ENCODE data around the gene HLA-DRA.

DNA sequence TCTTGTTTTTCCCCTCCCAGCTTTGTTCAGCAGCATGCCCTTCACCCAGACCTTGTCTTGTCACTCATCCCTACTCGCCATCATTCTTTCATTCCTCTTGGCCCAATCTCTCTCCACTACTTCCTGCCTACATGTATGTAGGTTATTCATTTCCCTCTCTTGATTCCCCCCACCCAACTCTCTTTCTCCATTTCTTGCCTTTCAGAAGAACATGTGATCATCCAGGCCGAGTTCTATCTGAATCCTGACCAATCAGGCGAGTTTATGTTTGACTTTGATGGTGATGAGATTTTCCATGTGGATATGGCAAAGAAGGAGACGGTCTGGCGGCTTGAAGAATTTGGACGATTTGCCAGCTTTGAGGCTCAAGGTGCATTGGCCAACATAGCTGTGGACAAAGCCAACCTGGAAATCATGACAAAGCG lies 2.6 kb downstream of the HLA-DRA start:
- no peak for TF ChIP-seq CTCF (IDR thresholded peaks at IDR 0.05)
- no peak for TF ChIP-seq POLR2A (IDR thresholded peaks at IDR 0.05)
